GM12892 (cell line): ENCODE data around the gene GPR153.

Source experiments
- POLR2A ChIP-seq: IDR thresholded peaks from 2 replicates; pipeline ENCODE4 v1.6.1; 2011; ENCODE audit warnings: low read depth, low read length, control low read depth
- POLR2AphosphoS5 ChIP-seq: IDR thresholded peaks from 2 replicates; pipeline ENCODE4 v1.6.1; 2011; ENCODE audit warnings: low read depth, low read length, control low read depth
- TAF1 ChIP-seq: IDR thresholded peaks from 2 replicates; pipeline ENCODE4 v1.6.1; 2011; ENCODE audit warnings: low read depth, mild to moderate bottlenecking, control low read depth, low read length, borderline replicate concordance

- TF ChIP-seq POLR2A (no peak), TAF1 (no peak), POLR2AphosphoS5 (no peak)
Observed at GRCh38 chr1:6243993-6244392, 16.9 kb downstream of the GPR153 start, which contains the start of gene HES3.
